HG02798 (cell line): ENCODE data around the gene DOCK4.

Experiments used
- ATAC-seq: cut with Tn5 transposase; IDR thresholded peaks from one replicate; pipeline ENCODE4 v1.9.1; 2021; ENCODE audit warnings: mild to moderate bottlenecking; ENCODE audit not compliant: unreplicated experiment, poor library complexity

DOCK4 gene

DNA sequence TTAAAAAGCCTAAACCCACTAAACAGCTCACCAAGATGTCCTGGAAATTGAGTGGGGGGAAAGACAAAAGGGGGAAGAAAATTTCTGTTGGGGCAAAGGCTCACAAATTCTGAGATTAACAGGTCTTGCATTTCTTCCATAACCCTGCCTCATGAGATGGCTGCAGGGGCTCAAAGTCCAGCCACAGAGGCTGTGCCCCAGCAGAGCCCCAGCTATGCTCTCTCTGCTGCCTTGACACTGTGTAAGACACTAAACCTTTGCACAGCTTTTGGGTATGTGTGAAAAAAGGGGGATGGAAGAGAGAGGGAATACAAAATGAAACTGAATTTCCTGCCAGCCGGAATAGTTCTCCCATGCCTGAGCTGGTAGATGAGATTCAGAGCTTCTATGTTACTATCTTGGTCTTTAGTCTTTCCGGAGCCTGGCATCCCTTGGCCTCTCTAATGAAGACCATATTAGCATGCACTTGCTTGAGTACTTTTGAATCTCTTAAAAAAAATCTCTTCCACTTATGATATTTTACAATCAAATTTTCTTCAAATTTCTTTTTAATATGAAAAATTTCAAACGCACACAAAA, 403.9 kb downstream of the DOCK4 start:
- no peak for ATAC-seq

GRCh38 chr7:111801277-111801676, 404.9 kb downstream of the DOCK4 start:
- no peak for ATAC-seq

- ATAC-seq = no peak
These were observed 409.5 kb downstream of the DOCK4 start for GRCh38 chr7:111796671-111797070.

DNA sequence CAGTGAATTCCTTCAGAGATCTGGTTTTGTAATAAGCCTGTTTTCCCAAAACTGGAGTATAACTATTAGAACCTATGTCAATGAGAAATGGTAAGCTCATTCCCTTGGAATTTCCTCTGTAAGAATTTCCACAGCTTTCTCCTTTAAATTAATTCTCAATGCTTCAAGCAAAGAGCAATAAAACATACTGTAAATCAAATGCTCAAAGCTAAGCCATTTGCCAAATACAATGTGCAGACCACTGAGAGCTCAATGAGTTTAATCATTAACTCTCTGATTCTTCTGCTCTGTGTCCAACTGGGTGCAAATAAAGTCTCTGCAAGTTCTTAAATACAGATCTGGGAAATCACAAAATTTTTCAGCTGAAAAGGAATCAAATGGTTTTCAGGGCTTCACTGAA, 416.3 kb downstream of the DOCK4 start:
- no peak for ATAC-seq

- no peak for ATAC-seq
These were observed 417.2 kb downstream of the DOCK4 start for GRCh38 chr7:111789048-111789320.

GRCh38 chr7:111788286-111789047, 417.7 kb downstream of the DOCK4 start:
- no peak for ATAC-seq

- ATAC-seq = no peak
These were observed 418.5 kb downstream of the DOCK4 start for GRCh38 chr7:111787741-111788140.

GRCh38 chr7:111787099-111787498, 419.1 kb downstream of the DOCK4 start:
- no peak for ATAC-seq

- no peak for ATAC-seq
These were observed 421.1 kb downstream of the DOCK4 start for GRCh38 chr7:111785076-111785475.

DNA sequence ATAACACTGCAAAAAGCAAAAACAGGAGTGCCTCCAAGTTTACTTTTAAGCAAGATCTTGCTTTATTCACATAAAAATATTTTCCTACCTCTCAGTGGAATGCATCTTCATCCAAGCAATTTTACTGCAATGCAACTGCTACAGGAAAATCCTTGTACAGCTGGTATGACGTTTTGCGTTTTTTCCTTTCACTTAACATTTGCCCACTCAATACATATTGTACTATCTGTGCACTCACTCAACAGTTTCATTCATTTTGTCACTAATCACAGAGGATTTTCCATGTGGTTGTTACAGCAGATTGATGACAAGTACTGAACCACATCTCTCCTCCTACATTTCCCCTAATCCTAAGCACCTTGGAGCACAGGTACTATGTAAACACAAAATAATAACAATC, 421.9 kb downstream of the DOCK4 start:
- ATAC-seq = no peak

DNA sequence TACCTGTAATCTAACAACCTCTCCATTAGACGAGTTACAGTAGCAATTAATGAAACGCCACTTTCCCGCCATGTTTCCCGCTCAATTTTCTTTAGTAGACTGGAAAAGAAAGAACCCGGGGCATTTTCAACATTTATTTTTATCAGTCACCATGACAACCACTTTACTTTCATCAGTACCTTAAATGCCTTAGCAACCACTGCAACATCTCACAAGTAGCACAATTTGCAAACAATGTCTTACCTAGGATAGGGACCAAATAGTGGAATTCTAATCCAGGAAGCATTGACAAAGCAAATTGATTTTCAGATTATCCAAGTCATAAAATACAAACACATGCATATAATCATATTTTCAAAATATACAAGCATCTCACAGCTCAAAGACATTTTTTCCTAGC, 422.3 kb downstream of the DOCK4 start:
- ATAC-seq = no peak

- no peak for ATAC-seq
These were observed 425.7 kb downstream of the DOCK4 start for GRCh38 chr7:111780527-111780926.

- ATAC-seq = no peak
These were observed 431.0 kb downstream of the DOCK4 start for GRCh38 chr7:111775206-111775605.

DNA sequence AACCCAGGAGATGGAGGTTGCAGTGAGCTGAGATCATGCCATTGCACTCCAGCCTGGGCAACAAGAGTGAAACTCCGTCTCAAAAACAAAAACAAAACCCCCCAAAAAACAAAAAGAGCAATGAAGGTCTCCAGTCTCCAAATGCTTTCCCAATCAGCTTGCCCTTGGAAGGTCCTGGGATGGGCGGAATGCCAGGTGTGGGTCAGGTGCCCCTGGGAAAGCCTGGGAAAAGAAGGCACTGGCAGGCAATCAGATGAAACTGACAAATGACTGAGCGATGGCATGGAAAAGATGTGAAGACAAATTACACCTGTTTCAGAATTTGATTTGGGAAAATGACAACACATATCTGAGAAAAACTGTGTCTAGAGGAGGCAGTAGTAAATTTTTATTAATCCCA, 433.5 kb downstream of the DOCK4 start:
- no peak for ATAC-seq

DNA sequence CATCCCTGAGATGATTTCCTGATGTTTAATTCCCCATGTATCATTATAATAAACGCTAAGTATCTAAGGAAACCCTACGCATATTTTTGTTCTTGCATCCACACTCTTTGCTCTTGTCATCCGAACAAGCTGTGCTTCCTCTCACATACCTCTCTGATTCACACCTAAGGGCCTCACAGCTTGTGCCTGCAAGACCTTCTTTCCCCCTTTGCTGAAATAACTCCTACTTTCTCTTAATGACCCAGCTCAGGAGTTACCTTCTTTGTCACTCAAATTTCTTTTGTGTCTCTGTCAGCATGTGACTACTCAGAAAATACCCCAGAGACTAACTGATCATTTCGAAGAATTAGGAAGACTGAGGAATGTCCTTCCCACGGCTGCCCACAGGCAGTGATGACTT, 434.6 kb downstream of the DOCK4 start:
- ATAC-seq = no peak

DNA sequence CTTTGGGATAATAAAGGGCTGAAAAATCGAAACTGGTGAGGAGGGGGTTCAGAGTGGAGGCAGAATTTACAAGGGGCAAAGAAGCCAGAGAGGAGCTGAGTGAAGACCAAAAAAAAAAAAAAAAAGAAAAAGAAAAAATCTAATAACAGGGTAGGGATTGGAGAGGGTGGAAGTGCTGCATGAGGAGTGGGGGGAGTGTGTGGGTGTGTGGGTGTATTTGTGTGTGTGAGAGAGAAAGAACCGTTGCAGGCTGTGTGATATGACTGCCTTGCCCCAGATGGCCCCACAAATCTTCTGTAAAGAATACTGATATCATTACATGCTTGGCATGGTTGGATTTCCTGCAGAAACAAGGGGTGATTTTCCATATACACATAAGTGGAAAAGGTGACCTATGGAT, 436.1 kb downstream of the DOCK4 start:
- ATAC-seq = no peak

DNA sequence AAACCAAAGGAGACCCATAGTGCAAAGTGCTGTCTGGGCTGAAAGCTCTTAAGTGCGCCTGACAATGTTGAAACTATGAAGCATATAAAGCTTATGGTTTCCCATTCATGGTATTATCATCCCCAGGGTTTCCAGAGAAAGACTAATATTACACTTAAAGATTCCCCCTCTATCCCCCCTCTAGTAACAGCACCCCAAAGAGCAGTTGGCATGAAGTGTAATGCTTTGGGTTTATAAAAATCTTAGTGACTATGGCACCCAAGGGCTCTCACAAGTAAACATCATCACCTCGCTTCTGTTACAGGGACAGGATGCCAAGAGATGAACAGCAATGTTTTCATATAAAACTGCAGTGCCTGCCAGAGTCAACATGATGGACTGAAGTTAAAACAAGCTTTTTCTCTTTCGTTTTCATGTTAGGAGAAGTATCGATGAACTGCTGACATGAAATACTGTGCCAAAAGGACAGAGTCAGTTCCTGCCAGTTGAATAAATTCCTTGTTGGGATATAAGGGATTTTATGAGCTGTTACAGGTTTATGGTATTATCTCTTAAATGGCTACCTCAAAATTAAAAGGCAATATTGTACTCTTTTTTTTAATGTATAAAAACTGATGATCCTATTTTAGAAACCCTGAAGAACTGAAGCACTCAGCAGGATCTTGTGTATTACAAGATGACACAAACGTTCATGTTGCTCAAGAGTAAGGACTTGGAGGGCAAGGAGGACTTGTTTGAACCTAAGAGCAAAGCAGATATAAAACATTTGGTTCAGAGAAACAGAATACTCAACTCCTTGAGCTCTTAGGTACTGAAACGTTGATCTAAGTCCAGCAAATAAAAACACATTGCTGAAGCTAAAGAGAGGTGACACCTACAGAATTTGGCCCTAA, 440.2 kb downstream of the DOCK4 start:
- no peak for ATAC-seq

DNA sequence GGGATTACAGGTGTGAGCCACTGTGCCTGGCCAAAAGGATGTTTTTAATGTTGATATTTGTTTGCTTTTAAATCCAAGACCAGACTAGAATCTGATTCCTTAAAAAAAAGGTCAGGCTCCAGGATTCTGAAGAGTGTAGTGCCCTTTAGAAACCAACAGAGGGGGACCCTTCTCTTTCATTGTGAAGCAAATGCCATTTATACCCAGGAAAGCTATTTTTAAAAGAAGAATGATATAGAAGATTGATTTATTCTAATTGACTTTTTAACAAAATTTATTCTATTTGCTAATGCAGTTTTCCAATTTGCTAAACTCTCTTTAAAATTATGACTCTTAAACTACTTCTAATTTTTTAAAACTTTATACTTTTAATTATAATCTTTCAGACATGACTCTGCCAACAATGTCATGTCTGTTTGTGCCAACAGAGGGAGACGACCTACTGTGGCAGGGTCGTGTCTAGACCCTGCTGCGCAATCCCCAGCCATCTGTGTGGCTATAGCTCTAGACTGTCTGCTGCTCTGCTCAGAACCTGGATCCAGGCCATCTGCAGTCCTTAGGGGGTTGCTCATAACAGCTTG, 442.9 kb downstream of the DOCK4 start:
- ATAC-seq = no peak

DNA sequence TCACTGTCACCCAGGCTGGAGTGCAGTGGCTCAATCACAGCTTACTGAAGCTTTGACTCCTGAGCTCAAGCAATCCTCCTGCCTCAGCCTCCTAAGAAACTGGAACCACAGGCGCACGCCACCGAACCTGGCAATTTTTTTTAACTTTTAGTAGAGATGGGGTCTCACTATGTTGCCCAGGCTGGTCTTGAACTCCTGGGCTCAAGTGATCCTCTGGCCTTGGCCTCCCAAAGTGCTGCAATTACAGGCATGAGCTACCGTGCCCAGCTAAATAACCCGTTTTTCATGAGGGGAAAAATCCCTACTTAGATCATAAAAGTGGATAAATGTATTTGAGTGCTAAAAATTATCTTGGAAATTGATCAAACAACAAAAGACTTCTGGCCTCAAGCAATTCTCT, 443.4 kb downstream of the DOCK4 start:
- ATAC-seq = no peak

DNA sequence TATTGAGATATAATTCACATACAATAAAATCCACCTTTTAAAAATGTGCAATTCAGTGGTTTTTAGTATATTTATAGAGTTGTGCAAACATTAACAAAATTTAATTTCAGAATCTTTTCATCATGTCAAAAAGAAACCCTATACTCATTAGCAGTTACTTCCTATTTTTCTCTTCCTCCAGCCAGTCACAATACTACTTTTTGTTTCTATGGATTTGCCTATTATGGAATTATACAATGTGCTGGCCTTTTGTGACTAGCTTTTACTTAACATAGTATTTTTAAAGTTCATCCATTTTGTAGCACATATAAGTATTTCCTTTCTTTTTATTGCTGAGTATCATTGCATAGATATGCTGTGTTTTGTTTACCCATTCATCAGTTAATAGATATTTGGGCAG, 444.0 kb downstream of the DOCK4 start:
- no peak for ATAC-seq

DNA sequence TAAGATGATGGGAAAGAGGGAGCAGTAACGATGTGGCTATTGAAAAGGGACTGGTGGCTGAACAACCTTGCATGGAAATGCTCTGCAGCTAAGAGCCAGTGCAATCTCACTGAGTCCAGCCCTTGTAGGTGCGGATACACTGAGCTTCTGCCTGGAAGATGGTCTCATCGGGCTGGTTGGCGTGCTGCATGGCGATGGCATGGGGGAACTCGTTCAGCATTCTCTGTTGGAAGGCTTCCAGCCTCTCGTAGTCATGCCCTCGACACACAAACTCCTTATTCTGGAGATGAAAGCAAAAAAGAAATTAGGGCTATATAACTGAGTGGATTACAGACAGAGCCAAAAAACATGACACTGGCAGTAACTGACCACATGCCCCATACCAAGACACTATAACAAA, 446.2 kb downstream of the DOCK4 start:
- no peak for ATAC-seq
